Cardiac fibroblast (primary cell): ENCODE measurements around the gene OSBPL2.

ENCODE experiments used
- DNase-seq, 2 donors: peaks; one replicate each; pipeline versions ENCODE4 v3.0.0 to v3.0.0-alpha.2; 2010; ENCODE audit warnings: low read depth in 2 of 2
- H3K4me3 ChIP-seq, 2 donors: replicated peaks in 1 of 2; 1 replicate in 1 of 2; 2 replicates in 1 of 2; pipeline ENCODE4 v1.5.1; 2011; ENCODE audit warnings: low read depth in 2 of 2, low read length in 2 of 2, mild to moderate bottlenecking in 2 of 2, moderate library complexity in 1 of 2
- CTCF ChIP-seq: IDR thresholded peaks from one replicate; pipeline ENCODE4 v1.5.1; 2011; ENCODE audit warnings: low read depth, mild to moderate bottlenecking, low read length, inconsistent platforms

OSBPL2 gene

DNA sequence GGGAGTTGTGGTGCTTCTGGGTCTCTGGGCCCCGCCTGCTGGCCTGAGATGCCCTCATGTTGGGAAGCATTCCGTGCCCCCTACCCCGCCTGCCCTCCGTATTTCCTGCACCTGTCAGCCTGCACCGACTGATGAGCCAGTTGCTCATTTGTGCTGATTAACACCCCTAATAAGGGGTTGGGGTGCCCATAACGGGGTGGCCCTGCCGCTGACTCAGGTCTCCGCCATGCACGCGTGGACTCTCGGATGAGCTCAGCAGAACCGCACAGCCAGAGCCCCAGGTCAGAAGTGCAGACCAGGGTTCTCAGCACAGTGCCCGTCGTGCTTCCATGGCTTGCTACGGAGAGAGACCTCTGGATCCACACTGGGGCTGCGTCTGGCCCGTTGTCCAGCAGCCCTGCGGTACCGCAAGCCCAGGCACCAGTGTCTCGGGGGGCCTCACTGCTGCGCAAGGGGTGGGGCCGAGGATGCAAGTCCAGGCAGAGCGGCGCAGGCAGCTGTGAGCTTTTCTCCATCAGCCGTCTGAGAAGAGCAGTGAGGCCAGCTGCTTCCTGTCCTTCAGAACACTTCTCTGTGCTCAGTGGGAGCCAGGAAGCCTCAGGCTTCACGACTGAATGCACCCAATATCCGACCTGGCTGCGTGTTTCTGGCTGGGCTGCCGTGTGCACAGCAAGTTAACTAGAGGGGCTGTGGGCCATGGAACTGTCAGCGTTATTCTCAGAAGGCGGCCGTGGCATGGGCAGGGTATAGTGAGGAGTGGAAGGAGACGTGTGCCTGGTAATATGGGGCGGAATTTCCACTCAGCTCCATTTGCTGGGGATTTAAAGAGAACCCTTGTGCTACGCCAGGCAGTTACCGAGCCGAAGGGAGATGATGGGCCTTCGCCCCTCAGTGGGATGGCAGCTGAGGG is 36.9 kb upstream of the OSBPL2 start:
- H3K4me3 ChIP-seq = no peak overlapping the region
- no peak for TF ChIP-seq CTCF
- DNase-seq = no peak

DNA sequence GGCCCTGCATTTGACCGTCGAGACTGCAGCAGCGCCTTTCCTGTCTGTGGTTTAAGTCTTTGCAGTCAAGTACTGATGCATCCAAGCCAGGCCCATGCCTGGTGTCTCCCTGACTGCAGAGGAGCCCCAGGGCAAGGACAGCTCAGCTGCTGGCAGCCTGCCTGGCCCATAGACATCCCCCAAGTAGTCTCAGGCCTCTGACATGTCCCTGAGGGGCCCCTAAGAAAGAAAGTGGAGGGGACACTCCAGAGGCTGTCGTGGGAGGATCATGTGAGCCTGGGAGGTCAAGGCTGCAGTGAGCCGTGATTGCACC is 36.3 kb upstream of the OSBPL2 start:
- TF ChIP-seq CTCF = no peak
- peak in 1 of 2 donors; percentile 27 for DNase-seq
- no peak overlapping the region for H3K4me3 ChIP-seq

GRCh38 chr20:62202676-62203377 is 35.5 kb upstream of the OSBPL2 start:
- no peak for TF ChIP-seq CTCF
- H3K4me3 ChIP-seq = no peak overlapping the region
- DNase-seq = no peak

DNA sequence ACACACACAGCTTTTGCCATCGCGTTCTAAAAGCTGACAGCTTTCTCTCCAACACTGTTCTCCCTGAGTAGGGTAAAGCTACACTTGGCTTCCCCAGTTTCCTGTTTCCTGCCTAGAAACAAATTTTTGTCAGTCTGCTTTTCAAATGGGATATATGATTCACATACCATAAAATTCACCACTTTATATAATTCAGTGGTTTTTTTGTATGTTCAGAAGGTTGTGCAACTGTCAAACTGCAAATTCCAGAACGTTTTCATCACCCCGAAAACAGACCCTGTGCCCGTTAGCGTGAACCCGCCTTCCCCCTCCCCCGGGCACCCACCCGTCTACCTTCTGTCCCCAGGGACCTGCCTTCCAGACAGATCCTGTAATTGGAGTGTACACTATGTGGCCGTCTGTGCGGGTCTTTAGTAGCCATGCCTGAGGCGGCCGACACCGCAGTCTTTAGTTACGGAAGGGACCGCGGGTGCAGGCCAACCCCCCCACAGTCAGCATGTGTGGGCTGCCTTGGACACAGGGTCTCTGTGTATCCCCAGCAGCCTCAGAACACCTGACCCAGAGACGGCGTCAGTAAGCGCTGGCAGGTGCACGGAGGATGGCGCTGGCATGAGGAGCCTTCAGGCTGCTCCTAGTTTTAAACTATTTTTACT is 34.8 kb upstream of the OSBPL2 start:
- no peak overlapping the region for H3K4me3 ChIP-seq
- peak; percentile 23 to 59 for DNase-seq
- TF ChIP-seq CTCF = no peak

DNA sequence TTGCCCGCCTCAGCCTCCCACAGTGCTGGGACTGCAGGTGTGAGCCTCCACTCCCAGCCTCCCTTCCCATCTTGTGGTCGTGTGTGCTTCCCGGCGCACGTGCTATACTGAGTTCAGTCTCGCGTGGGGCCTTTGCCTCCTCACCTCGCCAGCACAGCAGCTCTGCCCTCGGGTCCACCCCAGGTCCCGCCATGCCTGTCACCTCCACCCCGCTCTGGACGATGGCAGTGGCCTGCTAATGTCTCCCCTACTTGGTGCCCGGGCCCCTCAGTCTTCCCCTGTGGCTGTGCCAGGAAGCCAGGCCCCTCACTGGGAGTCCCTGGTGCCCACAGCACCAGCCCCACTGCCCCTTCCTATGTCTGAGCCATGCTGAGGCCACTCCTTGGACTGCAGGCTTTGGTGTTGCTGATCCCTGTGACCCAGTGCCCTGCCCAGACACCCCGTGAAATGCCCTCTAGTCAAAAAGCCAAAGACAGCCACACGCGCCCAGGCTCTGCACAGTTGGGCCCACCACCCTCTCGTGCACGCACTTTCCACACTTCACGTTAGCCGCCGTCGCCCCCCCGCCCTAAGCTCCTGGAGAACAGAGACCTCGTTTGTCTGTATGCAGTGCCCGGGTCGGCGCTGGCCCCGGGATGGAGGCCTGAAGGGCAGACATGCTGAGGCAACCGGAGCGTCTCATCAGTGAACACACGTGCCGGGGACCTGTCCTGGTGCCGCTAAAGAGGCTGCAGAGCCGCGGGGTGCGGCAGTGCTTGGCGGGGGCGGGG is 32.5 kb upstream of the OSBPL2 start:
- no peak for DNase-seq
- H3K4me3 ChIP-seq = no peak overlapping the region

More for the DNA sequence above, 32.5 kb upstream of the OSBPL2 start:
- TF ChIP-seq CTCF = no peak
